ENCODE data around the gene PPFIA4. TPM values are rescaled to one million over a fixed set of nuclear protein-coding genes. Genes with fewer than 3 reads are reported as not detected.

Gene PPFIA4
- total RNA-seq, 2 experiments from 2014 or later = 51.2 to 56.4 TPM

GRCh38 chr1:203051841-203052324, 25.6 kb downstream of the PPFIA4 start:
- H3K9me3 Mint-ChIP-seq (ENCODE audit: low read depth) = no peaks in the 10 kb centered on the region
- peaks cover 3% of the 10 kb centered on the region for H3K4me1 Mint-ChIP-seq
- POLR2A ChIA-PET = no interaction called here
- CTCF ChIA-PET = interaction anchor here (0.5 kb wide), 1 partner anchor 411 kb away, joined by 3 read pairs; no protein-coding TSS in a partner anchor
- no peak for ATAC-seq
- H3K27me3 Mint-ChIP-seq = peaks cover 12% of the 10 kb centered on the region
- peaks cover 6% of the 10 kb centered on the region for H3K36me3 Mint-ChIP-seq (ENCODE audit: low read depth)
- DNase-seq = no peak
- H3K27ac Mint-ChIP-seq = no peak overlapping the region
- no peak overlapping the region for H3K4me3 Mint-ChIP-seq
- intact Hi-C loops (cut with DNase I, micrococcal nuclease) = no loop called here

GRCh38 chr1:203052601-203053000, 26.3 kb downstream of the PPFIA4 start:
- no peak for ATAC-seq
- DNase-seq = no peak
- H3K36me3 Mint-ChIP-seq (ENCODE audit: low read depth) = peaks cover 6% of the 10 kb centered on the region
- H3K4me3 Mint-ChIP-seq = no peak overlapping the region
- intact Hi-C loops (cut with DNase I, micrococcal nuclease) = no loop called here
- H3K27me3 Mint-ChIP-seq = peaks cover 12% of the 10 kb centered on the region
- ChIA-PET POLR2A (no interaction called here), CTCF (interaction anchor here (2.1 kb wide), 1 partner anchor 13 kb away, joined by 8 read pairs; no protein-coding TSS in a partner anchor)
- H3K4me1 Mint-ChIP-seq = no peaks in the 10 kb centered on the region
- H3K9me3 Mint-ChIP-seq (ENCODE audit: low read depth) = no peaks in the 10 kb centered on the region
- no peak overlapping the region for H3K27ac Mint-ChIP-seq

GRCh38 chr1:203054184-203054583, 27.9 kb downstream of the PPFIA4 start:
- DNase-seq (no peak), ATAC-seq (no peak)
- no peak overlapping the region for H3K4me3 Mint-ChIP-seq
- H3K36me3 Mint-ChIP-seq (ENCODE audit: low read depth) = peaks cover 3% of the 10 kb centered on the region
- H3K27me3 Mint-ChIP-seq = peaks cover 12% of the 10 kb centered on the region
- ChIA-PET CTCF (interaction anchor here (0.7 to 2.1 kb wide), 4 partner anchors 11 to 161 kb away, joined by 3 to 8 read pairs (median 4); no protein-coding TSS in a partner anchor), POLR2A (no interaction called here)
- no peaks in the 10 kb centered on the region for H3K9me3 Mint-ChIP-seq (ENCODE audit: low read depth)
- no peaks in the 10 kb centered on the region for H3K4me1 Mint-ChIP-seq
- intact Hi-C loops (cut with DNase I, micrococcal nuclease) = no loop called here
- no peak overlapping the region for H3K27ac Mint-ChIP-seq

DNA sequence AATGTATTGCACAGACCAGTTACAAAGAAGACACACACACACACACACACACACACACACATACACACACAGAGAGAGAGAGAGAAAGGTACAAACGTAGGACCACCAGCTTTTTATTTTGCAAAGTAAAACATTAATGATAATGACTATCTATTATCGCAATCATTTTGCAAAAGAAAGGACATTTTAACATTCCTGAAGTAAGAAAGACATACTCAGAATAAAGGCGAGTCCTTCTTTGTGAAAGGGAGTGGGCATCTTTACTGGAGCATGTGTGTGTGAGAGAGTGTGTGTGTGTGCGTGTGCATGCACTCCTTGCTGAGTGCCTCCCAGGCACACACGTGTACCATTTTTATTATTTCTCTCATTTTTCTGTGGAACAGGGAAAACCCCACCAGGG, 28.4 kb downstream of the PPFIA4 start:
- Mint-ChIP-seq H3K36me3 (ENCODE audit: low read depth) (peaks cover 3% of the 10 kb centered on the region), H3K27ac (no peak overlapping the region), H3K27me3 (peaks cover 12% of the 10 kb centered on the region), H3K9me3 (ENCODE audit: low read depth) (no peaks in the 10 kb centered on the region), H3K4me3 (no peak overlapping the region), H3K4me1 (no peaks in the 10 kb centered on the region)
- POLR2A ChIA-PET = no interaction called here
- ATAC-seq = no peak
- CTCF ChIA-PET = interaction anchor here (0.8 to 2.1 kb wide), 4 partner anchors 11 to 162 kb away, joined by 4 to 8 read pairs (median 5); no protein-coding TSS in a partner anchor
- intact Hi-C loops (cut with DNase I, micrococcal nuclease) = no loop called here
- DNase-seq = no peak

- Mint-ChIP-seq H3K27me3 (peaks cover 12% of the 10 kb centered on the region), H3K27ac (no peak overlapping the region), H3K36me3 (ENCODE audit: low read depth) (peaks cover 3% of the 10 kb centered on the region), H3K9me3 (ENCODE audit: low read depth) (no peaks in the 10 kb centered on the region), H3K4me1 (no peaks in the 10 kb centered on the region), H3K4me3 (no peak overlapping the region)
- ATAC-seq = no peak
- DNase-seq = no peak
- CTCF ChIA-PET = interaction anchor here (0.5 to 1.7 kb wide), 4 partner anchors 16 to 161 kb away, joined by 3 to 6 read pairs (median 4); no protein-coding TSS in a partner anchor
- intact Hi-C loops (cut with DNase I, micrococcal nuclease) = no loop called here
- POLR2A ChIA-PET = no interaction called here
Measured at GRCh38 chr1:203055161-203055799, 29.0 kb downstream of the PPFIA4 start.

- Mint-ChIP-seq H3K4me3 (no peak overlapping the region), H3K36me3 (ENCODE audit: low read depth) (peaks cover 3% of the 10 kb centered on the region), H3K9me3 (ENCODE audit: low read depth) (no peaks in the 10 kb centered on the region), H3K4me1 (no peaks in the 10 kb centered on the region), H3K27ac (no peak overlapping the region), H3K27me3 (peaks cover 10% of the 10 kb centered on the region)
- intact Hi-C loops (cut with DNase I, micrococcal nuclease) = no loop called here
- POLR2A ChIA-PET = no interaction called here
- no peak for ATAC-seq
- CTCF ChIA-PET = interaction anchor here (0.5 to 1.7 kb wide), 4 partner anchors 16 to 159 kb away, joined by 3 to 6 read pairs (median 3); no protein-coding TSS in a partner anchor
- DNase-seq = no peak
Measured at GRCh38 chr1:203056012-203056411, 29.7 kb downstream of the PPFIA4 start.

- intact Hi-C loops (cut with DNase I, micrococcal nuclease) = no loop called here
- Mint-ChIP-seq H3K4me3 (no peak overlapping the region), H3K27me3 (peaks cover 6% of the 10 kb centered on the region), H3K9me3 (ENCODE audit: low read depth) (no peaks in the 10 kb centered on the region), H3K27ac (no peak overlapping the region), H3K4me1 (no peaks in the 10 kb centered on the region), H3K36me3 (ENCODE audit: low read depth) (peaks cover 3% of the 10 kb centered on the region)
- POLR2A ChIA-PET = no interaction called here
- CTCF ChIA-PET = interaction anchor here (0.6 to 3.0 kb wide), 2 partner anchors 17 to 21 kb away, joined by 3 to 19 read pairs; no protein-coding TSS in a partner anchor
- no peak for ATAC-seq
- DNase-seq = no peak
Measured at GRCh38 chr1:203056516-203056915, 30.2 kb downstream of the PPFIA4 start.

DNA sequence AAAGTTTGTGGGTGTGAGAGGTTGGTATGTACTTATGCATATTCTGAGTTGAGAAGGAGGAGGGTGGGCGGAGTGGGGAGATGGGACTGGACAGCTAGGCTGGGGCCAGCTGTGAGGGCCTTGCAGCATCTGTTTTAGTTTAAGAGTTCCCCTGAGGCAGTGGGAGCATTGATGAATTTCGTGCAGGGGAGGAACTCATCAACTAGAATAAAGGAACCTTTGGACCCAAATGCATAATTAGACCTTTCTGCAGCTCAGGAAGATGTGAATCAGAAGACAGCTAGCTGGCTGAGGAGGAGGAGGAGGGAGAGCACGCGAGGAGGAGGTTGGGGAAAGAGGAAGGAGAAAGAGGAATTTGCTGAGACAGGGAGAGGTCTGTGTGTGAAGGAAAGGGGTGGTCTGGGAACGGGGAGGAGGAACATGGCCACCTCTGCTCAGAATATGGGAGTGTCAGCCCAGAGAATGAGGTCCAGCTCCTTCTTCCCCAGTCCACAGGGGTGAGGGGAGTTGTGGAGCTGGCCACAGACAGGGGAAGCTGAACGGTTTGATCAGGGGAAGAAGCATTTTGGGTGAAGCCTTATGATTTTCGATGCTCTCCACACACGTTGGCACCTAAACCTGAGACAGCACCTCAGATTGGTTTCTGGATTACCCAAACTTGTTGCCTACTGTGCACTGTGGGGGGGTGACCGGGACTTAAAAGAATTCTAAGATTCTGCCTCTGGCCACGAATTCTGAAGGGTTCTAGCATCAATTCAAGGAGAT, 31.8 kb downstream of the PPFIA4 start:
- DNase-seq = no peak
- H3K27ac Mint-ChIP-seq = no peak overlapping the region
- ATAC-seq = no peak
- H3K27me3 Mint-ChIP-seq = peaks cover 3% of the 10 kb centered on the region
- intact Hi-C loops (cut with DNase I, micrococcal nuclease) = no loop called here
- CTCF ChIA-PET = interaction anchor here (0.6 to 3.0 kb wide), 4 partner anchors 18 to 283 kb away, joined by 3 to 19 read pairs (median 4); no protein-coding TSS in a partner anchor
- peaks cover 3% of the 10 kb centered on the region for H3K36me3 Mint-ChIP-seq (ENCODE audit: low read depth)
- H3K4me1 Mint-ChIP-seq = no peaks in the 10 kb centered on the region
- no peaks in the 10 kb centered on the region for H3K9me3 Mint-ChIP-seq (ENCODE audit: low read depth)
- POLR2A ChIA-PET = no interaction called here
- no peak overlapping the region for H3K4me3 Mint-ChIP-seq

GRCh38 chr1:203058676-203058935, 32.3 kb downstream of the PPFIA4 start:
- H3K36me3 Mint-ChIP-seq (ENCODE audit: low read depth) = peaks cover 3% of the 10 kb centered on the region
- no peak overlapping the region for H3K27ac Mint-ChIP-seq
- ChIA-PET POLR2A (no interaction called here), CTCF (interaction anchor here (0.6 to 3.0 kb wide), 2 partner anchors 19 to 140 kb away, joined by 3 to 19 read pairs; no protein-coding TSS in a partner anchor)
- H3K27me3 Mint-ChIP-seq = peaks cover 3% of the 10 kb centered on the region
- intact Hi-C loops (cut with DNase I, micrococcal nuclease) = no loop called here
- DNase-seq = no peak
- no peak for ATAC-seq
- no peaks in the 10 kb centered on the region for H3K4me1 Mint-ChIP-seq
- no peaks in the 10 kb centered on the region for H3K9me3 Mint-ChIP-seq (ENCODE audit: low read depth)
- no peak overlapping the region for H3K4me3 Mint-ChIP-seq

DNA sequence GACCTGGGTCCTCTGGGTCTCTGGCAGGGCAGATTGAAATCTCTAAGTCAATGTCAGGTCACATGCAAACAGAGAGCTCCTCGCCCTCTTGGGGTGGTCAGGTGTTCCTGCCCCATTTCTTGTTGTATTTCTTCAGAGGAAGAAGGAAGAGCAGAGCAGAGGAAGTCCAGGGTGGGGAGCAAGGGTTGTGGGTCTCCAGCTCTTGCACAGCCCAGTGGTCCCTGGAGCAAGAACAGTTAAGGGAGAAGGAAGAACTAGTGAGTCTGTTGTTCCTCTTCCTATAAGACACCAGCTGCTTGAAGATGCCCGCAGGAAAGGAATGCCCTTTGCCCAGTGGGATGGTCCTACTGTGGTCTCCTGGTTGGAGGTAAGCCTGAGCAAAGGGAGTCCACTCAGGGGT, 33.2 kb downstream of the PPFIA4 start:
- H3K36me3 Mint-ChIP-seq (ENCODE audit: low read depth) = peaks cover 3% of the 10 kb centered on the region
- DNase-seq (no peak), ATAC-seq (no peak)
- ChIA-PET POLR2A (no interaction called here), CTCF (interaction anchor here (3.0 kb wide), 1 partner anchor 20 kb away, joined by 19 read pairs; no protein-coding TSS in a partner anchor)
- intact Hi-C loops (cut with DNase I, micrococcal nuclease) = no loop called here
- no peaks in the 10 kb centered on the region for H3K9me3 Mint-ChIP-seq (ENCODE audit: low read depth)
- H3K27me3 Mint-ChIP-seq = peaks cover 3% of the 10 kb centered on the region
- H3K4me3 Mint-ChIP-seq = no peak overlapping the region
- H3K4me1 Mint-ChIP-seq = no peaks in the 10 kb centered on the region
- no peak overlapping the region for H3K27ac Mint-ChIP-seq

GRCh38 chr1:203060115-203060514, 33.8 kb downstream of the PPFIA4 start:
- ChIA-PET POLR2A (no interaction called here), CTCF (no interaction called here)
- no peak for ATAC-seq
- H3K9me3 Mint-ChIP-seq (ENCODE audit: low read depth) = no peaks in the 10 kb centered on the region
- DNase-seq = no peak
- H3K4me1 Mint-ChIP-seq = no peaks in the 10 kb centered on the region
- peaks cover 3% of the 10 kb centered on the region for H3K27me3 Mint-ChIP-seq
- H3K27ac Mint-ChIP-seq = no peak overlapping the region
- peaks cover 3% of the 10 kb centered on the region for H3K36me3 Mint-ChIP-seq (ENCODE audit: low read depth)
- intact Hi-C loops (cut with DNase I, micrococcal nuclease) = no loop called here
- no peak overlapping the region for H3K4me3 Mint-ChIP-seq

DNA sequence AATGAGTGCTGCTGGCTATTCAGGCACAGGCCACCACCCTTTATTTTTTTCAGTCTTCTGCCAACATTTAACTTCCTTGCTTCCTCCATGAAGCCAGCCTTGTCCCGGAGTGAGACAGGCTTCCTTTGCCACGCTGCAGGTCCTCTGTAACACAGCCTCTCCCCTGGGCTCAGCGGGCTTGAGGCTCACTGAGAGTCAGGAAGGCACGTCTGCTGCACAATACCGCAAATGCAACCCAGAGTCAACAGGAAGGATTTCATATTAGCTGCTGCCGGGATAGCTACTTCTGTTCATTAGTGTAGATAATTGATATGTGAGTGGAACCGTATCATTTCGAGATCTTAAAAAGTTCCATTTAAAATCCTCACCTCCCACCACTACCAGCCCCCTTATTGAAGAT, 37.0 kb downstream of the PPFIA4 start:
- Mint-ChIP-seq H3K36me3 (ENCODE audit: low read depth) (no peaks in the 10 kb centered on the region), H3K4me3 (no peak overlapping the region), H3K27ac (no peak overlapping the region), H3K27me3 (no peaks in the 10 kb centered on the region), H3K4me1 (no peaks in the 10 kb centered on the region), H3K9me3 (ENCODE audit: low read depth) (no peaks in the 10 kb centered on the region)
- DNase-seq (no peak), ATAC-seq (no peak)
- ChIA-PET CTCF (interaction anchor here (1.2 kb wide), 1 partner anchor 109 kb away, joined by 3 read pairs; no protein-coding TSS in a partner anchor), POLR2A (no interaction called here)
- intact Hi-C loops (cut with DNase I, micrococcal nuclease) = no loop called here
